Gastrocnemius medialis (tissue), 4 donors: Measurements from ENCODE around the gene TMEM35B. TPM values are rescaled to one million over a fixed set of nuclear protein-coding genes. Genes with fewer than 3 reads are reported as not detected.

ENCODE experiments used
- ATAC-seq, 2 donors: fragments of 150-250 bp; one replicate each; pipeline ENCODE4 v1.9.1; 2016
- DNase-seq, 2 donors: peaks; one replicate each; pipeline ENCODE4 v3.0.0-alpha.2; 2019
- H3K27ac ChIP-seq, 4 donors: fragments of 200-600 bp; sonication (generic); 1 replicate in 1 of 4; 2 replicates in 3 of 4; pipeline ENCODE4 v1.5.1; 2016 to 2018; ENCODE audit warnings: mild to moderate bottlenecking in 2 of 4, moderate library complexity in 1 of 4
- H3K27me3 ChIP-seq, 3 donors: fragments of 200-600 bp; sonication (generic) in 2 of 3; 1 replicate in 1 of 3; 2 replicates in 2 of 3; pipeline versions ENCODE4 v1.5.1 to v1.6.0; 2016 to 2019; ENCODE audit warnings: mild to moderate bottlenecking in 1 of 3, moderate library complexity in 1 of 3
- H3K36me3 ChIP-seq, 2 donors: fragments of 200-600 bp; sonication (generic) in 1 of 2; one replicate each; pipeline ENCODE4 v1.5.1; 2017 to 2018
- H3K4me1 ChIP-seq, 2 donors: fragments of 200-600 bp; sonication (generic) in 1 of 2; one replicate each; pipeline ENCODE4 v1.5.1; 2016 to 2017; ENCODE audit warnings: mild to moderate bottlenecking in 2 of 2
- H3K4me3 ChIP-seq, 4 donors: fragments of 200-600 bp; sonication (generic) in 3 of 4; 1 replicate in 1 of 4; 2 replicates in 3 of 4; pipeline ENCODE4 v1.5.1; 2016 to 2019; ENCODE audit warnings: mild to moderate bottlenecking in 2 of 4
- H3K9me3 ChIP-seq, 3 donors: fragments of 200-600 bp; sonication (generic) in 2 of 3; 1 replicate in 1 of 3; 2 replicates in 2 of 3; pipeline ENCODE4 v1.5.1; 2016 to 2019
- POLR2A ChIP-seq, 2 donors: fragments of 450-650 bp; IDR thresholded peaks; one replicate each; pipeline ENCODE4 v1.6.1; 2017; ENCODE audit warnings: antibody characterized with exemption in 2 of 2, mild to moderate bottlenecking in 2 of 2, moderate library complexity in 2 of 2
- in situ Hi-C, 4 donors: fragments of 200-750 bp; cut with MboI; loops; one replicate each; pipeline versions ENCODE4 v1.15.0 to v1.8.0; 2017; ENCODE audit warnings: low sequenced_read_pairs in 4 of 4
- intact Hi-C: fragments of 100-400 bp; cut with DNase I; formaldehyde crosslinking; loops from one replicate; pipeline ENCODE4 v1.15.1; 2023; ENCODE audit warnings: low total_unique reads
- total RNA-seq, 4 donors: library from RNA; depleted of rRNA; stranded (reverse); fragments of >200 nt; gene quantifications; one replicate each; pipeline versions ENCODE4 v1.1.0 to v1.2.3, GENCODE V29; 2016
- TF ChIP-seq, protein P1 (sequence below), 5 experiments: fragments of 450-650 bp in 3 of 5; fragments of 200-600 bp in 2 of 5; sonication (generic) in 2 of 5; IDR thresholded peaks in 4 of 5; conservative IDR thresholded peaks in 1 of 5; 1 replicate in 4 of 5; 2 replicates in 1 of 5; pipeline ENCODE4 v1.5.1; 2016 to 2019; ENCODE audit warnings: antibody characterized with exemption in 5 of 5, mild to moderate bottlenecking in 3 of 5, moderate library complexity in 3 of 5

TMEM35B gene
- total RNA-seq, 4 donors from 2014 or later: 4.7 to 10.9 (median 7.1) TPM

GRCh38 chr1:34978921-34979320 lies 6.2 kb downstream of the TMEM35B start:
- in situ Hi-C loops (no loop called here), intact Hi-C loops (no loop called here)
- Histone ChIP-seq H3K9me3 (no peaks in the 10 kb centered on the region), H3K27ac (no peak overlapping the region), H3K4me3 (no peak overlapping the region), H3K4me1 (peaks cover under 1 to 9% of the 10 kb centered on the region in 2 donors), H3K36me3 (no peaks in the 10 kb centered on the region), H3K27me3 (peaks cover 0 to 2% (median 0%) of the 10 kb centered on the region in 3 donors)
- no peak for TF ChIP-seq POLR2A (IDR thresholded peaks at IDR 0.05)
- TF ChIP-seq, protein P1, sequence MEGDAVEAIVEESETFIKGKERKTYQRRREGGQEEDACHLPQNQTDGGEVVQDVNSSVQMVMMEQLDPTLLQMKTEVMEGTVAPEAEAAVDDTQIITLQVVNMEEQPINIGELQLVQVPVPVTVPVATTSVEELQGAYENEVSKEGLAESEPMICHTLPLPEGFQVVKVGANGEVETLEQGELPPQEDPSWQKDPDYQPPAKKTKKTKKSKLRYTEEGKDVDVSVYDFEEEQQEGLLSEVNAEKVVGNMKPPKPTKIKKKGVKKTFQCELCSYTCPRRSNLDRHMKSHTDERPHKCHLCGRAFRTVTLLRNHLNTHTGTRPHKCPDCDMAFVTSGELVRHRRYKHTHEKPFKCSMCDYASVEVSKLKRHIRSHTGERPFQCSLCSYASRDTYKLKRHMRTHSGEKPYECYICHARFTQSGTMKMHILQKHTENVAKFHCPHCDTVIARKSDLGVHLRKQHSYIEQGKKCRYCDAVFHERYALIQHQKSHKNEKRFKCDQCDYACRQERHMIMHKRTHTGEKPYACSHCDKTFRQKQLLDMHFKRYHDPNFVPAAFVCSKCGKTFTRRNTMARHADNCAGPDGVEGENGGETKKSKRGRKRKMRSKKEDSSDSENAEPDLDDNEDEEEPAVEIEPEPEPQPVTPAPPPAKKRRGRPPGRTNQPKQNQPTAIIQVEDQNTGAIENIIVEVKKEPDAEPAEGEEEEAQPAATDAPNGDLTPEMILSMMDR (IDR thresholded peaks at IDR 0.05 in 4 of 5, conservative IDR thresholded peaks at IDR 0.05 in 1 of 5): no peak
- no peak for ATAC-seq
- DNase-seq: no peak

DNA sequence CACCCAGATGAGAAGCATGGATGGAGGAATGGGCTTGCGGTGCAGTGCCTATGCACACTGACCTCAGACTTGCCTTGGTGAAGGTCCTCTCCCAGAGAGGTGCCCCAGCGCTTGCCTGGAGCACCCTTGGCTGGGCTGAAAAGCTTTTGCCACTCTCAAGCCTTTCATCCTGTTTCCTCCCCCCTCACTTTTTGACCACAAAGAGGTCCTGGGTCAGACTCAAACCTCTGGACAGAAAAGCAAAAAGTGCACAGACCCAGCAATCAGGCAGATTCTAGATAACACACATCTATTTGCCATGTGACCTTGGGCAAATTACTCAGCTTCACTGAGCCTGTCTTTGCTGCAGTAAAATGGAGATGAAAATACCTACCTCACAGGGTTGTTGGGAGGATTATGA lies 7.3 kb downstream of the TMEM35B start:
- no peak for ATAC-seq
- Histone ChIP-seq H3K36me3 (no peaks in the 10 kb centered on the region), H3K27me3 (peaks cover 0 to 2% (median 0%) of the 10 kb centered on the region in 3 donors), H3K4me1 (peaks cover 0 to 3% of the 10 kb centered on the region in 2 donors), H3K27ac (no peak overlapping the region), H3K4me3 (no peak overlapping the region), H3K9me3 (no peaks in the 10 kb centered on the region)
- in situ Hi-C loops (no loop called here), intact Hi-C loops (no loop called here)
- TF ChIP-seq, protein P1 (IDR thresholded peaks at IDR 0.05 in 4 of 5, conservative IDR thresholded peaks at IDR 0.05 in 1 of 5): no peak
- no peak for TF ChIP-seq POLR2A (IDR thresholded peaks at IDR 0.05)
- DNase-seq: no peak

- H3K36me3 ChIP-seq: no peaks in the 10 kb centered on the region
- TF ChIP-seq, protein P1 (IDR thresholded peaks at IDR 0.05 in 4 of 5, conservative IDR thresholded peaks at IDR 0.05 in 1 of 5): no peak
- no peak for TF ChIP-seq POLR2A (IDR thresholded peaks at IDR 0.05)
- no peaks in the 10 kb centered on the region for H3K9me3 ChIP-seq
- ATAC-seq: no peak
- no peak for DNase-seq
- H3K27me3 ChIP-seq: peaks cover 0 to 2% (median 0%) of the 10 kb centered on the region in 3 donors
- intact Hi-C loops (no loop called here), in situ Hi-C loops (no loop called here)
- H3K27ac ChIP-seq: no peak overlapping the region
- H3K4me1 ChIP-seq: no peaks in the 10 kb centered on the region
- no peak overlapping the region for H3K4me3 ChIP-seq
These were observed 8.0 kb downstream of the TMEM35B start for GRCh38 chr1:34977210-34977471.

GRCh38 chr1:34976384-34977209 lies 8.6 kb downstream of the TMEM35B start:
- TF ChIP-seq, protein P1 (IDR thresholded peaks at IDR 0.05 in 4 of 5, conservative IDR thresholded peaks at IDR 0.05 in 1 of 5): no peak
- no peak for TF ChIP-seq POLR2A (IDR thresholded peaks at IDR 0.05)
- intact Hi-C loops: no loop called here

More at GRCh38 chr1:34976384-34977209, 8.6 kb downstream of the TMEM35B start:
- no peaks in the 10 kb centered on the region for H3K9me3 ChIP-seq
- in situ Hi-C loops: no loop called here
- H3K27ac ChIP-seq: no peak overlapping the region
- no peaks in the 10 kb centered on the region for H3K4me1 ChIP-seq
- ATAC-seq (no peak), DNase-seq (no peak)
- H3K36me3 ChIP-seq: no peaks in the 10 kb centered on the region
- no peak overlapping the region for H3K4me3 ChIP-seq
- H3K27me3 ChIP-seq: peaks cover 0 to 2% (median 0%) of the 10 kb centered on the region in 3 donors
